A549 (cell line): ENCODE data around the gene BICC1. TPM values are rescaled to one million over a fixed set of nuclear protein-coding genes. Genes with fewer than 3 reads are reported as not detected.

Source experiments
- BCL3 ChIP-seq: fragments of >200 bp; sonication (Bioruptor Twin); formaldehyde crosslinking; IDR thresholded peaks from 3 replicates; pipeline ENCODE4 v1.6.1; 2016
- CBX2 ChIP-seq: fragments of 200-600 bp; sonication (generic); IDR thresholded peaks from 2 replicates; pipeline ENCODE4 v1.6.1; 2016; ENCODE audit warnings: low read depth, mild to moderate bottlenecking, borderline replicate concordance
- CBX8 ChIP-seq: fragments of 200-600 bp; sonication (generic); IDR thresholded peaks from 2 replicates; pipeline ENCODE4 v1.6.1; 2016
- CEBPB ChIP-seq, 2 experiments: fragments of >200 bp in 1 of 2; sonication (Bioruptor Twin) in 1 of 2; formaldehyde crosslinking in 1 of 2; IDR thresholded peaks; 2 replicates each; pipeline ENCODE4 v1.6.1; 2012 to 2016
- EHF ChIP-seq: fragments of 250-450 bp; sonication (Bioruptor Pico); IDR thresholded peaks from 2 replicates; pipeline ENCODE4 v1.5.0; 2020; ENCODE audit warnings: mild to moderate bottlenecking
- FOSL2 ChIP-seq, 2 experiments: fragments of 450-650 bp in 1 of 2; fragments of >200 bp in 1 of 2; sonication (Bioruptor Twin) in 1 of 2; formaldehyde crosslinking; IDR thresholded peaks; 2 replicates each; pipeline versions ENCODE4 v1.5.0 to v1.6.1; 2016 to 2020; ENCODE audit warnings: mild to moderate bottlenecking in 1 of 2, moderate library complexity in 1 of 2
- HDAC2 ChIP-seq: fragments of 200-600 bp; sonication (generic); IDR thresholded peaks from 2 replicates; pipeline ENCODE4 v1.6.1; 2016
- HEYL ChIP-seq: fragments of 250-450 bp; sonication (Bioruptor Pico); IDR thresholded peaks from 2 replicates; pipeline ENCODE4 v1.8.0; 2021; ENCODE audit warnings: mild to moderate bottlenecking, moderate library complexity
- HMGXB4 ChIP-seq: fragments of 250-450 bp; sonication (Bioruptor Pico); IDR thresholded peaks from 2 replicates; pipeline ENCODE4 v1.5.0; 2021; ENCODE audit warnings: mild to moderate bottlenecking, moderate library complexity, borderline replicate concordance
- HOXB5 ChIP-seq: fragments of 250-450 bp; sonication (Bioruptor Pico); IDR thresholded peaks from 2 replicates; pipeline ENCODE4 v1.5.0; 2020; ENCODE audit warnings: mild to moderate bottlenecking, moderate library complexity
- JUN ChIP-seq, 2 experiments: fragments of >200 bp; sonication (Bioruptor Twin); formaldehyde crosslinking; IDR thresholded peaks; 2 replicates in 1 of 2; 3 replicates in 1 of 2; pipeline ENCODE4 v1.6.1; 2016 to 2017
- JUNB ChIP-seq: fragments of >200 bp; sonication (Bioruptor Twin); formaldehyde crosslinking; IDR thresholded peaks from 2 replicates; pipeline ENCODE4 v1.6.1; 2016
- KDM1A ChIP-seq: fragments of 200-600 bp; sonication (generic); IDR thresholded peaks from 2 replicates; pipeline ENCODE4 v1.6.1; 2016; ENCODE audit warnings: low read depth, mild to moderate bottlenecking
- KDM5A ChIP-seq: fragments of 200-600 bp; sonication (generic); IDR thresholded peaks from 2 replicates; pipeline ENCODE4 v1.6.1; 2016; ENCODE audit warnings: antibody characterized with exemption, mild to moderate bottlenecking
- MAX ChIP-seq: IDR thresholded peaks from 2 replicates; pipeline ENCODE4 v1.6.1; 2012
- MAZ ChIP-seq: fragments of 150-350 bp; IDR thresholded peaks from 2 replicates; pipeline ENCODE4 v1.6.1; 2014; ENCODE audit warnings: antibody characterized with exemption, low read depth, low read length, borderline replicate concordance
- MYC ChIP-seq: IDR thresholded peaks from 2 replicates; pipeline ENCODE4 v1.6.1; 2012; ENCODE audit warnings: mild to moderate bottlenecking, inconsistent platforms, low read length, improper control_type of control experiment, borderline replicate concordance
- NFE2L2 ChIP-seq: fragments of 150-350 bp; conservative IDR thresholded peaks from 2 replicates; pipeline ENCODE4 v1.6.1; 2014; ENCODE audit warnings: low read length
- PHF8 ChIP-seq: fragments of 200-600 bp; sonication (generic); IDR thresholded peaks from 2 replicates; pipeline ENCODE4 v1.6.1; 2016; ENCODE audit warnings: low read depth, mild to moderate bottlenecking, antibody characterized with exemption, moderate library complexity, borderline replicate concordance
- RFX5 ChIP-seq: fragments of 450-650 bp; IDR thresholded peaks from 2 replicates; pipeline ENCODE4 v1.7.1; 2014; ENCODE audit warnings: antibody characterized with exemption, mild to moderate bottlenecking, moderate library complexity
- SMC3 ChIP-seq: fragments of >200 bp; sonication (Bioruptor Twin); formaldehyde crosslinking; IDR thresholded peaks from 3 replicates; pipeline ENCODE4 v1.6.1; 2018; ENCODE audit warnings: inconsistent platforms
- SREBF2 ChIP-seq: fragments of 450-650 bp; IDR thresholded peaks from 2 replicates; pipeline ENCODE4 v1.6.1; 2014; ENCODE audit warnings: mild to moderate bottlenecking, moderate library complexity
- TFCP2L1 ChIP-seq: fragments of 250-450 bp; sonication (Bioruptor Pico); IDR thresholded peaks from 2 replicates; pipeline ENCODE4 v1.5.0; 2021; ENCODE audit warnings: mild to moderate bottlenecking
- TP53 ChIP-seq: fragments of 250-450 bp; sonication (Bioruptor Pico); IDR thresholded peaks from 2 replicates; pipeline ENCODE4 v1.5.0; 2021; ENCODE audit warnings: mild to moderate bottlenecking, moderate library complexity
- USF2 ChIP-seq: fragments of 450-650 bp; IDR thresholded peaks from 2 replicates; pipeline ENCODE4 v1.6.1; 2014; ENCODE audit warnings: antibody characterized with exemption
- ZC3H11A ChIP-seq: fragments of 450-650 bp; IDR thresholded peaks from 2 replicates; pipeline ENCODE4 v1.6.1; 2014; ENCODE audit warnings: antibody characterized with exemption, mild to moderate bottlenecking
- ZNF302 ChIP-seq: fragments of 250-450 bp; sonication (Bioruptor Pico); IDR thresholded peaks from 2 replicates; pipeline ENCODE4 v1.9.0; 2021; ENCODE audit warnings: inconsistent platforms, mild to moderate bottlenecking, moderate library complexity
- ZSCAN20 ChIP-seq: fragments of 250-450 bp; sonication (Bioruptor Pico); IDR thresholded peaks from 2 replicates; pipeline ENCODE4 v1.8.0; 2022; ENCODE audit warnings: mild to moderate bottlenecking, moderate library complexity
- polyA plus RNA-seq, 4 experiments: library from polyadenylated mRNA; depleted of rRNA in 3 of 4; stranded (reverse); fragments of >200 nt; fragmentation: RNase III in 1 of 4; extraction: RNeasy Plus Mini Kit Qiagen cat#74134 plus additional on column Dnase treatment in 1 of 4; gene quantifications; 2 replicates in 3 of 4; 3 replicates in 1 of 4; pipeline ENCODE4 v1.2.3, GENCODE V29; 2011 to 2017
- TF ChIP-seq, protein P1 (sequence below): fragments of 200-600 bp; sonication (generic); IDR thresholded peaks from 2 replicates; pipeline ENCODE4 v1.6.1; 2016; ENCODE audit warnings: antibody characterized with exemption, mild to moderate bottlenecking, moderate library complexity
- TF ChIP-seq, protein P2 (sequence below): fragments of 250-450 bp; sonication (Bioruptor Pico); IDR thresholded peaks from 2 replicates; pipeline ENCODE4 v1.5.0; 2020; ENCODE audit warnings: low read depth, mild to moderate bottlenecking, moderate library complexity
- TF ChIP-seq, protein P3 (sequence below): IDR thresholded peaks from 2 replicates; pipeline ENCODE4 v1.6.1; 2012; ENCODE audit warnings: low read depth, borderline replicate concordance
- TF ChIP-seq, protein P4 (sequence below): IDR thresholded peaks from 2 replicates; pipeline ENCODE4 v1.6.1; 2012

The BICC1 gene
- polyA plus RNA-seq, 2 of the 4 experiments (the other 2 are of a cell fraction): 36.9 to 56.8 TPM

- no peak for TF ChIP-seq HMGXB4 (CRISPR knock-in tag)
- no peak for TF ChIP-seq HOXB5 (CRISPR knock-in tag)
- no peak for TF ChIP-seq TFCP2L1
- no peak for TF ChIP-seq CBX8
- no peak for TF ChIP-seq HEYL
- TF ChIP-seq, protein P1, sequence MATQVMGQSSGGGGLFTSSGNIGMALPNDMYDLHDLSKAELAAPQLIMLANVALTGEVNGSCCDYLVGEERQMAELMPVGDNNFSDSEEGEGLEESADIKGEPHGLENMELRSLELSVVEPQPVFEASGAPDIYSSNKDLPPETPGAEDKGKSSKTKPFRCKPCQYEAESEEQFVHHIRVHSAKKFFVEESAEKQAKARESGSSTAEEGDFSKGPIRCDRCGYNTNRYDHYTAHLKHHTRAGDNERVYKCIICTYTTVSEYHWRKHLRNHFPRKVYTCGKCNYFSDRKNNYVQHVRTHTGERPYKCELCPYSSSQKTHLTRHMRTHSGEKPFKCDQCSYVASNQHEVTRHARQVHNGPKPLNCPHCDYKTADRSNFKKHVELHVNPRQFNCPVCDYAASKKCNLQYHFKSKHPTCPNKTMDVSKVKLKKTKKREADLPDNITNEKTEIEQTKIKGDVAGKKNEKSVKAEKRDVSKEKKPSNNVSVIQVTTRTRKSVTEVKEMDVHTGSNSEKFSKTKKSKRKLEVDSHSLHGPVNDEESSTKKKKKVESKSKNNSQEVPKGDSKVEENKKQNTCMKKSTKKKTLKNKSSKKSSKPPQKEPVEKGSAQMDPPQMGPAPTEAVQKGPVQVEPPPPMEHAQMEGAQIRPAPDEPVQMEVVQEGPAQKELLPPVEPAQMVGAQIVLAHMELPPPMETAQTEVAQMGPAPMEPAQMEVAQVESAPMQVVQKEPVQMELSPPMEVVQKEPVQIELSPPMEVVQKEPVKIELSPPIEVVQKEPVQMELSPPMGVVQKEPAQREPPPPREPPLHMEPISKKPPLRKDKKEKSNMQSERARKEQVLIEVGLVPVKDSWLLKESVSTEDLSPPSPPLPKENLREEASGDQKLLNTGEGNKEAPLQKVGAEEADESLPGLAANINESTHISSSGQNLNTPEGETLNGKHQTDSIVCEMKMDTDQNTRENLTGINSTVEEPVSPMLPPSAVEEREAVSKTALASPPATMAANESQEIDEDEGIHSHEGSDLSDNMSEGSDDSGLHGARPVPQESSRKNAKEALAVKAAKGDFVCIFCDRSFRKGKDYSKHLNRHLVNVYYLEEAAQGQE: peak; percentile 43; the same call in 1 of the 2 replicates
- no peak for TF ChIP-seq KDM5A
- TF ChIP-seq, protein P2, sequence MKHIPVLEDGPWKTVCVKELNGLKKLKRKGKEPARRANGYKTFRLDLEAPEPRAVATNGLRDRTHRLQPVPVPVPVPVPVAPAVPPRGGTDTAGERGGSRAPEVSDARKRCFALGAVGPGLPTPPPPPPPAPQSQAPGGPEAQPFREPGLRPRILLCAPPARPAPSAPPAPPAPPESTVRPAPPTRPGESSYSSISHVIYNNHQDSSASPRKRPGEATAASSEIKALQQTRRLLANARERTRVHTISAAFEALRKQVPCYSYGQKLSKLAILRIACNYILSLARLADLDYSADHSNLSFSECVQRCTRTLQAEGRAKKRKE (CRISPR knock-in tag): peak; percentile 21; the same call in 1 of the 2 replicates
- peak; percentile 64; the same call in 1 of the 2 replicates for TF ChIP-seq TP53 (CRISPR knock-in tag)
- TF ChIP-seq EHF (CRISPR knock-in tag): no peak
- TF ChIP-seq SMC3: peak; percentile 28; the same call in 1 of the 3 replicates
- peak in 1 of 2 experiments; percentile 52; a peak in 1 of 4 replicates for TF ChIP-seq CEBPB (IDR thresholded peaks at IDR 0.05)
- no peak for TF ChIP-seq MAZ
- TF ChIP-seq FOSL2 (IDR thresholded peaks at IDR 0.05): peak; percentile 92
- peak; percentile 94 for TF ChIP-seq FOSL2 (CRISPR knock-in tag; IDR thresholded peaks at IDR 0.05)
- no peak for TF ChIP-seq SREBF2
- peak; percentile 63; the same call in 1 of the 3 replicates for TF ChIP-seq BCL3
- no peak for TF ChIP-seq KDM1A
- TF ChIP-seq MYC: no peak
- peak; percentile 63 to 90; a peak in 4 of 5 replicates for TF ChIP-seq JUN (IDR thresholded peaks at IDR 0.05)
- TF ChIP-seq PHF8: no peak
- TF ChIP-seq HDAC2: no peak
- TF ChIP-seq, protein P3, sequence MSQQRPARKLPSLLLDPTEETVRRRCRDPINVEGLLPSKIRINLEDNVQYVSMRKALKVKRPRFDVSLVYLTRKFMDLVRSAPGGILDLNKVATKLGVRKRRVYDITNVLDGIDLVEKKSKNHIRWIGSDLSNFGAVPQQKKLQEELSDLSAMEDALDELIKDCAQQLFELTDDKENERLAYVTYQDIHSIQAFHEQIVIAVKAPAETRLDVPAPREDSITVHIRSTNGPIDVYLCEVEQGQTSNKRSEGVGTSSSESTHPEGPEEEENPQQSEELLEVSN: no peak
- no peak for TF ChIP-seq ZNF302 (CRISPR knock-in tag)
- no peak for TF ChIP-seq CBX2
- TF ChIP-seq ZSCAN20 (CRISPR knock-in tag): no peak
- TF ChIP-seq RFX5: no peak
- TF ChIP-seq, protein P4, sequence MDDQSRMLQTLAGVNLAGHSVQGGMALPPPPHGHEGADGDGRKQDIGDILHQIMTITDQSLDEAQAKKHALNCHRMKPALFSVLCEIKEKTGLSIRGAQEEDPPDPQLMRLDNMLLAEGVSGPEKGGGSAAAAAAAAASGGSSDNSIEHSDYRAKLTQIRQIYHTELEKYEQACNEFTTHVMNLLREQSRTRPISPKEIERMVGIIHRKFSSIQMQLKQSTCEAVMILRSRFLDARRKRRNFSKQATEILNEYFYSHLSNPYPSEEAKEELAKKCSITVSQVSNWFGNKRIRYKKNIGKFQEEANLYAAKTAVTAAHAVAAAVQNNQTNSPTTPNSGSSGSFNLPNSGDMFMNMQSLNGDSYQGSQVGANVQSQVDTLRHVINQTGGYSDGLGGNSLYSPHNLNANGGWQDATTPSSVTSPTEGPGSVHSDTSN: peak; percentile 56; the same call in 1 of the 2 replicates
- peak; percentile 83 for TF ChIP-seq NFE2L2
- TF ChIP-seq MAX: peak; percentile 94
- no peak for TF ChIP-seq USF2
- TF ChIP-seq JUNB: peak; percentile 89
- TF ChIP-seq ZC3H11A: no peak
These were observed 344.0 kb downstream of the BICC1 start (continued) for GRCh38 chr10:58856508-58857240.
